HEK293 (cell line): ENCODE measurements around the gene ZSWIM6.
"Not testable (repeated sequence)": the region's sequence is repeated elsewhere in the genome, so short reads cannot be mapped to it uniquely, and the experiment has no call there.

ENCODE experiments used
- AEBP2 ChIP-seq: fragments of 450-650 bp; formaldehyde crosslinking; IDR thresholded peaks from 2 replicates; pipeline ENCODE4 v1.5.1; 2016; ENCODE audit warnings: missing biosample characterization, missing genetic modification characterization, borderline replicate concordance
- CTCF ChIP-seq: fragments of 450-650 bp; formaldehyde crosslinking; IDR thresholded peaks from 2 replicates; pipeline ENCODE4 v1.5.1; 2016; ENCODE audit warnings: missing biosample characterization, missing genetic modification characterization
- TCF7L2 ChIP-seq: IDR thresholded peaks from 2 replicates; pipeline ENCODE4 v1.6.1; 2011; ENCODE audit warnings: low read depth, mild to moderate bottlenecking, inconsistent platforms, low read length, moderate library complexity, borderline replicate concordance
- YY1 ChIP-seq: fragments of 450-650 bp; formaldehyde crosslinking; IDR thresholded peaks from 2 replicates; pipeline ENCODE4 v1.5.1; 2018; ENCODE audit warnings: missing biosample characterization, missing genetic modification characterization
- ZNF350 ChIP-seq: fragments of 450-650 bp; formaldehyde crosslinking; IDR thresholded peaks from 2 replicates; pipeline ENCODE4 v1.5.0; 2017; ENCODE audit warnings: missing biosample characterization, mild to moderate bottlenecking, missing genetic modification characterization
- ZNF548 ChIP-seq: fragments of 450-650 bp; formaldehyde crosslinking; IDR thresholded peaks from 2 replicates; pipeline ENCODE4 v1.5.1; 2016; ENCODE audit warnings: missing biosample characterization, missing genetic modification characterization
- TF ChIP-seq, protein P1 (sequence below): fragments of 450-650 bp; formaldehyde crosslinking; conservative IDR thresholded peaks from 2 replicates; pipeline ENCODE4 v1.5.1; 2016; ENCODE audit warnings: low read depth, missing biosample characterization, missing genetic modification characterization
- TF ChIP-seq, protein P2 (sequence below): fragments of 450-650 bp; formaldehyde crosslinking; IDR thresholded peaks from 2 replicates; pipeline ENCODE4 v1.5.1; 2016; ENCODE audit warnings: missing biosample characterization, missing genetic modification characterization
- TF ChIP-seq, protein P3 (sequence below): sonication (generic); formaldehyde crosslinking; IDR thresholded peaks from 2 replicates; pipeline ENCODE4 v1.8.1; 2022; ENCODE audit warnings: mild to moderate bottlenecking, moderate library complexity, missing genetic modification reagents

DNA sequence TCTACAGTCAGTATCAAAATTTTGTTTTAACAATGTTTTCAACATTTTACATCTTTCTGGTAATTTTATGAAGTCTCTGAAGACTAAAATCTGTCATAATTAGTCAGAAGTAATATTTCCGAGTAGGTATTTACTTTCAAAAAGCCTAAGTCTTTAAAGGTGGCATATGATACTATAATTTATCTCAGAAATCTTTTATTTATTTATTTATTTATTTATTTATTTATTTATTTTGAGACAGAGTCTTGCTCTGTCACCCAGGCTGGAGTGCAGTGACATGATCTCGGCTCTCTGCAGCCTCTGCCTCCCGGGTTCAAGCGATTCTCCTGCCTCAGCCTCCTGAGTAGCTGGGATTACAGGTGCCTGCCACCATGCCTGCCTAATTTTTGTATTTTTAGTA is 74.4 kb downstream of the ZSWIM6 start:
- TF ChIP-seq, protein P1, sequence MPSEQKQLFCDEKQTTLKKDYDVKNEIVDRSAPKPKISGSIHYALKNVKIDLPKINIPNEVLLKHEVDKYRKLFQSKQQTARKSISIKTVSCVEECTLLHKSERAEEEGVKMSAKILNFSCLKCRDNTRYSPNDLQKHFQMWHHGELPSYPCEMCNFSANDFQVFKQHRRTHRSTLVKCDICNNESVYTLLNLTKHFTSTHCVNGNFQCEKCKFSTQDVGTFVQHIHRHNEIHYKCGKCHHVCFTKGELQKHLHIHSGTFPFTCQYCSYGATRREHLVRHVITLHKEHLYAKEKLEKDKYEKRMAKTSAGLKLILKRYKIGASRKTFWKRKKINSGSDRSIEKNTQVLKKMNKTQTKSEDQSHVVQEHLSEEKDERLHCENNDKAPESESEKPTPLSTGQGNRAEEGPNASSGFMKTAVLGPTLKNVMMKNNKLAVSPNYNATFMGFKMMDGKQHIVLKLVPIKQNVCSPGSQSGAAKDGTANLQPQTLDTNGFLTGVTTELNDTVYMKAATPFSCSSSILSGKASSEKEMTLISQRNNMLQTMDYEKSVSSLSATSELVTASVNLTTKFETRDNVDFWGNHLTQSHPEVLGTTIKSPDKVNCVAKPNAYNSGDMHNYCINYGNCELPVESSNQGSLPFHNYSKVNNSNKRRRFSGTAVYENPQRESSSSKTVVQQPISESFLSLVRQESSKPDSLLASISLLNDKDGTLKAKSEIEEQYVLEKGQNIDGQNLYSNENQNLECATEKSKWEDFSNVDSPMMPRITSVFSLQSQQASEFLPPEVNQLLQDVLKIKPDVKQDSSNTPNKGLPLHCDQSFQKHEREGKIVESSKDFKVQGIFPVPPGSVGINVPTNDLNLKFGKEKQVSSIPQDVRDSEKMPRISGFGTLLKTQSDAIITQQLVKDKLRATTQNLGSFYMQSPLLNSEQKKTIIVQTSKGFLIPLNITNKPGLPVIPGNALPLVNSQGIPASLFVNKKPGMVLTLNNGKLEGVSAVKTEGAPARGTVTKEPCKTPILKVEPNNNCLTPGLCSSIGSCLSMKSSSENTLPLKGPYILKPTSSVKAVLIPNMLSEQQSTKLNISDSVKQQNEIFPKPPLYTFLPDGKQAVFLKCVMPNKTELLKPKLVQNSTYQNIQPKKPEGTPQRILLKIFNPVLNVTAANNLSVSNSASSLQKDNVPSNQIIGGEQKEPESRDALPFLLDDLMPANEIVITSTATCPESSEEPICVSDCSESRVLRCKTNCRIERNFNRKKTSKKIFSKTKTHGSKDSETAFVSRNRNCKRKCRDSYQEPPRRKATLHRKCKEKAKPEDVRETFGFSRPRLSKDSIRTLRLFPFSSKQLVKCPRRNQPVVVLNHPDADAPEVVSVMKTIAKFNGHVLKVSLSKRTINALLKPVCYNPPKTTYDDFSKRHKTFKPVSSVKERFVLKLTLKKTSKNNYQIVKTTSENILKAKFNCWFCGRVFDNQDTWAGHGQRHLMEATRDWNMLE (tag by site-specific recombination) = peak; percentile 73
- TF ChIP-seq ZNF548 (tag by site-specific recombination); CTCF; ZNF350 (tag by site-specific recombination); AEBP2; YY1 (tag by site-specific recombination); TCF7L2: not testable (repeated sequence)
- TF ChIP-seq, protein P2, sequence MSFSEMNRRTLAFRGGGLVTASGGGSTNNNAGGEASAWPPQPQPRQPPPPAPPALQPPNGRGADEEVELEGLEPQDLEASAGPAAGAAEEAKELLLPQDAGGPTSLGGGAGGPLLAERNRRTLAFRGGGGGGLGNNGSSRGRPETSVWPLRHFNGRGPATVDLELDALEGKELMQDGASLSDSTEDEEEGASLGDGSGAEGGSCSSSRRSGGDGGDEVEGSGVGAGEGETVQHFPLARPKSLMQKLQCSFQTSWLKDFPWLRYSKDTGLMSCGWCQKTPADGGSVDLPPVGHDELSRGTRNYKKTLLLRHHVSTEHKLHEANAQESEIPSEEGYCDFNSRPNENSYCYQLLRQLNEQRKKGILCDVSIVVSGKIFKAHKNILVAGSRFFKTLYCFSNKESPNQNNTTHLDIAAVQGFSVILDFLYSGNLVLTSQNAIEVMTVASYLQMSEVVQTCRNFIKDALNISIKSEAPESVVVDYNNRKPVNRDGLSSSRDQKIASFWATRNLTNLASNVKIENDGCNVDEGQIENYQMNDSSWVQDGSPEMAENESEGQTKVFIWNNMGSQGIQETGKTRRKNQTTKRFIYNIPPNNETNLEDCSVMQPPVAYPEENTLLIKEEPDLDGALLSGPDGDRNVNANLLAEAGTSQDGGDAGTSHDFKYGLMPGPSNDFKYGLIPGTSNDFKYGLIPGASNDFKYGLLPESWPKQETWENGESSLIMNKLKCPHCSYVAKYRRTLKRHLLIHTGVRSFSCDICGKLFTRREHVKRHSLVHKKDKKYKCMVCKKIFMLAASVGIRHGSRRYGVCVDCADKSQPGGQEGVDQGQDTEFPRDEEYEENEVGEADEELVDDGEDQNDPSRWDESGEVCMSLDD (tag by site-specific recombination) = not testable (repeated sequence)
- TF ChIP-seq, protein P3, sequence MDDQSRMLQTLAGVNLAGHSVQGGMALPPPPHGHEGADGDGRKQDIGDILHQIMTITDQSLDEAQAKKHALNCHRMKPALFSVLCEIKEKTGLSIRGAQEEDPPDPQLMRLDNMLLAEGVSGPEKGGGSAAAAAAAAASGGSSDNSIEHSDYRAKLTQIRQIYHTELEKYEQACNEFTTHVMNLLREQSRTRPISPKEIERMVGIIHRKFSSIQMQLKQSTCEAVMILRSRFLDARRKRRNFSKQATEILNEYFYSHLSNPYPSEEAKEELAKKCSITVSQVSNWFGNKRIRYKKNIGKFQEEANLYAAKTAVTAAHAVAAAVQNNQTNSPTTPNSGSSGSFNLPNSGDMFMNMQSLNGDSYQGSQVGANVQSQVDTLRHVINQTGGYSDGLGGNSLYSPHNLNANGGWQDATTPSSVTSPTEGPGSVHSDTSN (CRISPR knock-in tag) = not testable (repeated sequence)
